Suprapubic skin (tissue), 4 donors: ENCODE results near the gene GUCY2F. TPM values are rescaled to one million over a fixed set of nuclear protein-coding genes. Genes with fewer than 3 reads are reported as not detected.

Experiments
- DNase-seq, 2 donors: peaks; one replicate each; pipeline ENCODE4 v3.0.0-alpha.2; 2019; ENCODE audit warnings: low spot score in 2 of 2
- H3K27ac ChIP-seq: fragments of 200-600 bp; sonication (generic); one replicate; pipeline ENCODE4 v1.5.1; 2019
- H3K27me3 ChIP-seq: fragments of 200-600 bp; sonication (generic); one replicate; pipeline ENCODE4 v1.5.1; 2019
- H3K36me3 ChIP-seq: fragments of 200-600 bp; sonication (generic); one replicate; pipeline ENCODE4 v1.5.1; 2019
- H3K4me1 ChIP-seq: fragments of 200-600 bp; sonication (generic); one replicate; pipeline ENCODE4 v1.5.1; 2019
- H3K4me3 ChIP-seq: fragments of 200-600 bp; sonication (generic); one replicate; pipeline ENCODE4 v1.5.1; 2019; ENCODE audit warnings: mild to moderate bottlenecking
- H3K9me3 ChIP-seq: fragments of 200-600 bp; sonication (generic); one replicate; pipeline ENCODE4 v1.5.1; 2019
- CTCF ChIP-seq, 2 donors: fragments of 200-600 bp in 1 of 2; fragments of 450-650 bp in 1 of 2; sonication (generic) in 1 of 2; IDR thresholded peaks; one replicate each; pipeline ENCODE4 v1.5.1; 2016 to 2019; ENCODE audit warnings: antibody characterized with exemption in 2 of 2, mild to moderate bottlenecking in 1 of 2, moderate library complexity in 1 of 2
- EP300 ChIP-seq: sonication (generic); formaldehyde crosslinking; IDR thresholded peaks from one replicate; pipeline ENCODE4 v1.6.1; 2017; ENCODE audit warnings: antibody characterized with exemption
- POLR2A ChIP-seq, 2 donors: fragments of 450-650 bp; IDR thresholded peaks; one replicate each; pipeline ENCODE4 v1.6.1; 2017; ENCODE audit warnings: antibody characterized with exemption in 2 of 2, mild to moderate bottlenecking in 2 of 2, moderate library complexity in 2 of 2
- POLR2AphosphoS5 ChIP-seq, 3 donors: sonication (generic); formaldehyde crosslinking; IDR thresholded peaks; one replicate each; pipeline ENCODE4 v1.6.1; 2017; ENCODE audit warnings: antibody characterized with exemption in 3 of 3
- WGBS: methylation state at CpG from one replicate; pipeline ENCODE4 v1.1.5; 2018; 5-methylcytosine and 5-hydroxymethylcytosine counted together
- total RNA-seq, 4 donors: library from RNA; depleted of rRNA; stranded (reverse); fragments of >200 nt; gene quantifications; one replicate each; pipeline ENCODE4 v1.1.0, GENCODE V29; 2016

The GUCY2F gene
- total RNA-seq, 4 donors from 2014 or later = not detected

GRCh38 chrX:109346491-109346890, 135.4 kb downstream of the GUCY2F start:
- Histone ChIP-seq H3K9me3 (no peaks in the 10 kb centered on the region), H3K27me3 (no peaks in the 10 kb centered on the region), H3K4me3 (no peak overlapping the region), H3K27ac (no peak overlapping the region), H3K36me3 (no peaks in the 10 kb centered on the region), H3K4me1 (no peaks in the 10 kb centered on the region)
- DNase-seq = no peak
- 61% methylated on average over 1 of the region's 1 CpG for WGBS
- TF ChIP-seq EP300 = no peak
- TF ChIP-seq POLR2A (IDR thresholded peaks at IDR 0.05) = no peak
- TF ChIP-seq POLR2AphosphoS5 (IDR thresholded peaks at IDR 0.05) = no peak
- no peak for TF ChIP-seq CTCF (IDR thresholded peaks at IDR 0.05)

GRCh38 chrX:109345856-109346255, 136.0 kb downstream of the GUCY2F start:
- Histone ChIP-seq H3K27me3 (no peaks in the 10 kb centered on the region), H3K4me3 (no peak overlapping the region), H3K9me3 (no peaks in the 10 kb centered on the region), H3K4me1 (no peaks in the 10 kb centered on the region), H3K27ac (no peak overlapping the region), H3K36me3 (no peaks in the 10 kb centered on the region)
- TF ChIP-seq POLR2A (IDR thresholded peaks at IDR 0.05) (no peak), CTCF (IDR thresholded peaks at IDR 0.05) (no peak), POLR2AphosphoS5 (IDR thresholded peaks at IDR 0.05) (no peak), EP300 (no peak)
- no peak for DNase-seq

GRCh38 chrX:109344678-109345077, 137.2 kb downstream of the GUCY2F start:
- TF ChIP-seq EP300 (no peak), CTCF (IDR thresholded peaks at IDR 0.05) (no peak), POLR2AphosphoS5 (IDR thresholded peaks at IDR 0.05) (no peak), POLR2A (IDR thresholded peaks at IDR 0.05) (no peak)
- no peaks in the 10 kb centered on the region for H3K36me3 ChIP-seq
- WGBS = 58% methylated on average over 3 of the region's 3 CpGs

GRCh38 chrX:109344101-109344500, 137.8 kb downstream of the GUCY2F start:
- H3K36me3 ChIP-seq = no peaks in the 10 kb centered on the region
- no peak for TF ChIP-seq POLR2AphosphoS5 (IDR thresholded peaks at IDR 0.05)
- TF ChIP-seq CTCF (IDR thresholded peaks at IDR 0.05) = no peak
- no peak for TF ChIP-seq POLR2A (IDR thresholded peaks at IDR 0.05)
- TF ChIP-seq EP300 = no peak
- no peak for DNase-seq
- 79% methylated on average over 1 of the region's 1 CpG for WGBS
- H3K27ac ChIP-seq = no peak overlapping the region
- H3K9me3 ChIP-seq = no peaks in the 10 kb centered on the region
- H3K4me3 ChIP-seq = no peak overlapping the region
- no peaks in the 10 kb centered on the region for H3K4me1 ChIP-seq
- H3K27me3 ChIP-seq = no peaks in the 10 kb centered on the region

More at GRCh38 chrX:109344678-109345077, 137.2 kb downstream of the GUCY2F start:
- Histone ChIP-seq H3K27me3 (no peaks in the 10 kb centered on the region), H3K9me3 (no peaks in the 10 kb centered on the region), H3K4me3 (no peak overlapping the region), H3K27ac (no peak overlapping the region), H3K4me1 (no peaks in the 10 kb centered on the region)
- no peak for DNase-seq

GRCh38 chrX:109343671-109344070, 138.2 kb downstream of the GUCY2F start:
- H3K36me3 ChIP-seq = no peaks in the 10 kb centered on the region
- H3K27me3 ChIP-seq = no peaks in the 10 kb centered on the region
- no peak for DNase-seq
- H3K27ac ChIP-seq = no peak overlapping the region
- H3K9me3 ChIP-seq = no peaks in the 10 kb centered on the region
- no peaks in the 10 kb centered on the region for H3K4me1 ChIP-seq
- WGBS = 45% methylated on average over 2 of the region's 2 CpGs
- TF ChIP-seq POLR2A (IDR thresholded peaks at IDR 0.05) (no peak), CTCF (IDR thresholded peaks at IDR 0.05) (no peak), POLR2AphosphoS5 (IDR thresholded peaks at IDR 0.05) (no peak), EP300 (no peak)
- H3K4me3 ChIP-seq = no peak overlapping the region
